H1 (cell line): ENCODE results near the gene ACTG1. TPM values are rescaled to one million over a fixed set of nuclear protein-coding genes. Genes with fewer than 3 reads are reported as not detected.

Source experiments
- KDM5A ChIP-seq: fragments of 200-600 bp; IDR thresholded peaks from 2 replicates; pipeline ENCODE4 v1.7.1; 2012; ENCODE audit warnings: mild to moderate bottlenecking, low read length, inconsistent platforms, mixed read lengths
- POU5F1 ChIP-seq: IDR thresholded peaks from 2 replicates; pipeline ENCODE4 v1.6.1; 2011; ENCODE audit warnings: low read depth, mild to moderate bottlenecking, low read length, moderate library complexity
- ZNF274 ChIP-seq: IDR thresholded peaks from 2 replicates; pipeline ENCODE4 v1.7.0; 2012; ENCODE audit warnings: low read length, borderline replicate concordance; ENCODE audit errors: extremely low read depth
- polyA plus RNA-seq, 7 experiments: library from polyadenylated mRNA; depleted of rRNA in 3 of 7; stranded (reverse) in 5 of 7; unstranded in 2 of 7; fragments of >200 nt in 5 of 7; fragments of 200-250 nt in 2 of 7; gene quantifications; 1 replicate in 5 of 7; 2 replicates in 1 of 7; 4 replicates in 1 of 7; pipeline versions ENCODE4 v1.2.1 to v1.2.3, GENCODE V29; 2011 to 2013; ENCODE audit warnings: missing spikeins in 2 of 7, mixed read lengths in 2 of 7
- total RNA-seq: library from RNA; stranded (reverse); fragmentation: NEBNext Ultra II Directional; extraction: Animal tissue kit (Norgen Biotek cat#: 25700); gene quantifications from 2 replicates; pipeline ENCODE4 v1.2.1, GENCODE V29; 2021
- TF ChIP-seq, protein P1 (sequence below): IDR thresholded peaks from 2 replicates; pipeline ENCODE4 v1.6.1; 2012; ENCODE audit warnings: low read length, inconsistent platforms
- TF ChIP-seq, protein P2 (sequence below): fragments of 300-600 bp; sonication (generic); IDR thresholded peaks from 2 replicates; pipeline ENCODE4 v1.7.1; 2012; ENCODE audit warnings: low read length, moderate library complexity, mild to moderate bottlenecking, inconsistent platforms; ENCODE audit not compliant: insufficient replicate concordance

The ACTG1 gene
- total and polyA plus RNA-seq, 2 of the 8 experiments (the other 6 are each of a cell fraction or from before 2014, with no cell fraction given), result 3,535 to 5,010 TPM

GRCh38 chr17:81545160-81545949, 32.8 kb upstream of the ACTG1 start (continued):
- TF ChIP-seq KDM5A (no peak), POU5F1 (no peak), ZNF274 (no peak)
- TF ChIP-seq, protein P1, sequence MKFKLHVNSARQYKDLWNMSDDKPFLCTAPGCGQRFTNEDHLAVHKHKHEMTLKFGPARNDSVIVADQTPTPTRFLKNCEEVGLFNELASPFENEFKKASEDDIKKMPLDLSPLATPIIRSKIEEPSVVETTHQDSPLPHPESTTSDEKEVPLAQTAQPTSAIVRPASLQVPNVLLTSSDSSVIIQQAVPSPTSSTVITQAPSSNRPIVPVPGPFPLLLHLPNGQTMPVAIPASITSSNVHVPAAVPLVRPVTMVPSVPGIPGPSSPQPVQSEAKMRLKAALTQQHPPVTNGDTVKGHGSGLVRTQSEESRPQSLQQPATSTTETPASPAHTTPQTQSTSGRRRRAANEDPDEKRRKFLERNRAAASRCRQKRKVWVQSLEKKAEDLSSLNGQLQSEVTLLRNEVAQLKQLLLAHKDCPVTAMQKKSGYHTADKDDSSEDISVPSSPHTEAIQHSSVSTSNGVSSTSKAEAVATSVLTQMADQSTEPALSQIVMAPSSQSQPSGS, result no peak
- TF ChIP-seq, protein P2, sequence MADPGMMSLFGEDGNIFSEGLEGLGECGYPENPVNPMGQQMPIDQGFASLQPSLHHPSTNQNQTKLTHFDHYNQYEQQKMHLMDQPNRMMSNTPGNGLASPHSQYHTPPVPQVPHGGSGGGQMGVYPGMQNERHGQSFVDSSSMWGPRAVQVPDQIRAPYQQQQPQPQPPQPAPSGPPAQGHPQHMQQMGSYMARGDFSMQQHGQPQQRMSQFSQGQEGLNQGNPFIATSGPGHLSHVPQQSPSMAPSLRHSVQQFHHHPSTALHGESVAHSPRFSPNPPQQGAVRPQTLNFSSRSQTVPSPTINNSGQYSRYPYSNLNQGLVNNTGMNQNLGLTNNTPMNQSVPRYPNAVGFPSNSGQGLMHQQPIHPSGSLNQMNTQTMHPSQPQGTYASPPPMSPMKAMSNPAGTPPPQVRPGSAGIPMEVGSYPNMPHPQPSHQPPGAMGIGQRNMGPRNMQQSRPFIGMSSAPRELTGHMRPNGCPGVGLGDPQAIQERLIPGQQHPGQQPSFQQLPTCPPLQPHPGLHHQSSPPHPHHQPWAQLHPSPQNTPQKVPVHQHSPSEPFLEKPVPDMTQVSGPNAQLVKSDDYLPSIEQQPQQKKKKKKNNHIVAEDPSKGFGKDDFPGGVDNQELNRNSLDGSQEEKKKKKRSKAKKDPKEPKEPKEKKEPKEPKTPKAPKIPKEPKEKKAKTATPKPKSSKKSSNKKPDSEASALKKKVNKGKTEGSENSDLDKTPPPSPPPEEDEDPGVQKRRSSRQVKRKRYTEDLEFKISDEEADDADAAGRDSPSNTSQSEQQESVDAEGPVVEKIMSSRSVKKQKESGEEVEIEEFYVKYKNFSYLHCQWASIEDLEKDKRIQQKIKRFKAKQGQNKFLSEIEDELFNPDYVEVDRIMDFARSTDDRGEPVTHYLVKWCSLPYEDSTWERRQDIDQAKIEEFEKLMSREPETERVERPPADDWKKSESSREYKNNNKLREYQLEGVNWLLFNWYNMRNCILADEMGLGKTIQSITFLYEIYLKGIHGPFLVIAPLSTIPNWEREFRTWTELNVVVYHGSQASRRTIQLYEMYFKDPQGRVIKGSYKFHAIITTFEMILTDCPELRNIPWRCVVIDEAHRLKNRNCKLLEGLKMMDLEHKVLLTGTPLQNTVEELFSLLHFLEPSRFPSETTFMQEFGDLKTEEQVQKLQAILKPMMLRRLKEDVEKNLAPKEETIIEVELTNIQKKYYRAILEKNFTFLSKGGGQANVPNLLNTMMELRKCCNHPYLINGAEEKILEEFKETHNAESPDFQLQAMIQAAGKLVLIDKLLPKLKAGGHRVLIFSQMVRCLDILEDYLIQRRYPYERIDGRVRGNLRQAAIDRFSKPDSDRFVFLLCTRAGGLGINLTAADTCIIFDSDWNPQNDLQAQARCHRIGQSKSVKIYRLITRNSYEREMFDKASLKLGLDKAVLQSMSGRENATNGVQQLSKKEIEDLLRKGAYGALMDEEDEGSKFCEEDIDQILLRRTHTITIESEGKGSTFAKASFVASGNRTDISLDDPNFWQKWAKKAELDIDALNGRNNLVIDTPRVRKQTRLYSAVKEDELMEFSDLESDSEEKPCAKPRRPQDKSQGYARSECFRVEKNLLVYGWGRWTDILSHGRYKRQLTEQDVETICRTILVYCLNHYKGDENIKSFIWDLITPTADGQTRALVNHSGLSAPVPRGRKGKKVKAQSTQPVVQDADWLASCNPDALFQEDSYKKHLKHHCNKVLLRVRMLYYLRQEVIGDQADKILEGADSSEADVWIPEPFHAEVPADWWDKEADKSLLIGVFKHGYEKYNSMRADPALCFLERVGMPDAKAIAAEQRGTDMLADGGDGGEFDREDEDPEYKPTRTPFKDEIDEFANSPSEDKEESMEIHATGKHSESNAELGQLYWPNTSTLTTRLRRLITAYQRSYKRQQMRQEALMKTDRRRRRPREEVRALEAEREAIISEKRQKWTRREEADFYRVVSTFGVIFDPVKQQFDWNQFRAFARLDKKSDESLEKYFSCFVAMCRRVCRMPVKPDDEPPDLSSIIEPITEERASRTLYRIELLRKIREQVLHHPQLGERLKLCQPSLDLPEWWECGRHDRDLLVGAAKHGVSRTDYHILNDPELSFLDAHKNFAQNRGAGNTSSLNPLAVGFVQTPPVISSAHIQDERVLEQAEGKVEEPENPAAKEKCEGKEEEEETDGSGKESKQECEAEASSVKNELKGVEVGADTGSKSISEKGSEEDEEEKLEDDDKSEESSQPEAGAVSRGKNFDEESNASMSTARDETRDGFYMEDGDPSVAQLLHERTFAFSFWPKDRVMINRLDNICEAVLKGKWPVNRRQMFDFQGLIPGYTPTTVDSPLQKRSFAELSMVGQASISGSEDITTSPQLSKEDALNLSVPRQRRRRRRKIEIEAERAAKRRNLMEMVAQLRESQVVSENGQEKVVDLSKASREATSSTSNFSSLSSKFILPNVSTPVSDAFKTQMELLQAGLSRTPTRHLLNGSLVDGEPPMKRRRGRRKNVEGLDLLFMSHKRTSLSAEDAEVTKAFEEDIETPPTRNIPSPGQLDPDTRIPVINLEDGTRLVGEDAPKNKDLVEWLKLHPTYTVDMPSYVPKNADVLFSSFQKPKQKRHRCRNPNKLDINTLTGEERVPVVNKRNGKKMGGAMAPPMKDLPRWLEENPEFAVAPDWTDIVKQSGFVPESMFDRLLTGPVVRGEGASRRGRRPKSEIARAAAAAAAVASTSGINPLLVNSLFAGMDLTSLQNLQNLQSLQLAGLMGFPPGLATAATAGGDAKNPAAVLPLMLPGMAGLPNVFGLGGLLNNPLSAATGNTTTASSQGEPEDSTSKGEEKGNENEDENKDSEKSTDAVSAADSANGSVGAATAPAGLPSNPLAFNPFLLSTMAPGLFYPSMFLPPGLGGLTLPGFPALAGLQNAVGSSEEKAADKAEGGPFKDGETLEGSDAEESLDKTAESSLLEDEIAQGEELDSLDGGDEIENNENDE, result no peak
